Epidermal melanocyte (primary cell): ENCODE measurements around the gene ZNF536.
"Not testable (repeated sequence)": the region's sequence is repeated elsewhere in the genome, so short reads cannot be mapped to it uniquely, and the experiment has no call there.

Experiments
- DNase-seq: peaks from one replicate; pipeline ENCODE4 v3.0.0; 2011; ENCODE audit warnings: low spot score; ENCODE audit not compliant: insufficient read length

ZNF536 gene

DNA sequence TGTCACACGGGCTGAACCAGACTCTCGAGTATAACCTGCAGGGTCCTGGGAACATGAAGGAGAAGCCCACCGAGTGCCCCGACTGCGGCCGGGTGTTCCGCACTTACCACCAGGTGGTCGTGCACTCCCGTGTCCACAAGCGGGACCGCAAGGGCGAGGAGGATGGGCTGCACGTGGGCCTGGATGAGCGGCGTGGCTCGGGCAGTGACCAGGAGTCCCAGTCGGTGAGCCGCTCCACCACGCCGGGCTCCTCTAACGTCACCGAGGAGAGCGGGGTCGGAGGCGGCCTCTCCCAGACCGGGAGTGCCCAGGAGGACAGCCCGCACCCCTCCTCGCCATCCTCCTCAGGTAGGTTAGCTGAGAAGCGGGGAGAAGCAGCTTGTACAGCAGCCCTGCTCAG, 73.2 kb downstream of the ZNF536 start:
- no peak for DNase-seq

DNA sequence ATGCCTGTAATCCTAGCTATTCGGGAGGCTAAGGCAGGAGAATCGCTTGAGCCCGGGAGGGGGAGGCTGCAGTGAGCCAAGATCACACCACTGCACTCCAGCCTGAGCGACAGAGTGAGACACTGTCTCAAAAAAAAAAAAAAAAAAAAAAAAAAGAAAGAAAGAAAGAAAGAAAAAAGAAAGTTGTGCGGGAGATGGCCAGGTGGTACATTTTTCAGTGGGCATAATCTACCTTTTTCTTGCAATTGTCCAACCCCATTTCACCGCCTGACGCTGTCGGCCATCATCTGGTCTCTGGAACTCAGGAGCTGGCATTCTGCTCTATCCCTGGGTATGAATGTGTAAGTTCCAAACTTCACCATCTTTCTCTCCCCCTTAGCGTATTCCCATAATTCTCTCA, 73.9 kb downstream of the ZNF536 start:
- DNase-seq: not testable (repeated sequence)

- DNase-seq: no peak
Observed at GRCh38 chr19:30446850-30447552, 74.8 kb downstream of the ZNF536 start.

DNA sequence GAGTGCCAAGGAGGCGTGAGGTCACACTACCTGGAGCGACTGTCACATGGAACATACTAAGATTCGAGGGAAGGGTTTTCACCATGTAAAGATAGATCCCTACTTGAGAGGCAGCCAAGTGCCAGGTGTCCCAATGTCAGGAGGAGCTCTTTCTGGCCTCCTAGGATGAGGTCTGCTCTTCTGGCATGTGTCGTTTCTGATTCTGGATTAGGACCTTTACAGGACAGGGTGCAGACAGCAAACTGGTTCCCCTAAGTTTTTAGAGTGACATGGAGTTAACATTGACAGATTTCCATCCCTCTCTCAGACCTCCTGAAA, 75.3 kb downstream of the ZNF536 start:
- DNase-seq: no peak

- no peak for DNase-seq
Observed at GRCh38 chr19:30448386-30449077, 76.3 kb downstream of the ZNF536 start.

- no peak for DNase-seq
Observed at GRCh38 chr19:30449078-30449590, 77.0 kb downstream of the ZNF536 start.

GRCh38 chr19:30449673-30450072, 77.5 kb downstream of the ZNF536 start:
- no peak for DNase-seq

DNA sequence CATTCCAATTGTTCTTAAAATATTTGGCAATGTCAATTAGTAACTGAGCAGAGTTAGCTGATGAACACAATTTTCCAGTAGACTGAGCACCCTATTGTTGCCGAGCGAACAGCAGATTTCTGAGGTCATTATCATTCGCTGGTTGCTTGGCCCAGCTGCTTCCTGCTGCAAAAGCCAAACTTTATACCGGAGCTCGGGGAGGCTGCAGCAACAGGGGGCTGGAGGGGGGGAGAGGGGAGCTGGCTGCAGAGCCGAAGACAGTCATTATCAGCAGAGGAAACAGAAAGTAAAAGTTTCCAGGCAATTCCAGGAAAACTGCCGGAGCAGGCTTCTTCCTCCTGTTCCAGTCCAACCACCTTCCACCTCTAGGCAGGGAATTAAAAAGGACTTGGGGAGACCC, 77.9 kb downstream of the ZNF536 start:
- peak; percentile 76 for DNase-seq

- DNase-seq: peak; percentile 21
Observed at GRCh38 chr19:30450835-30451321, 78.7 kb downstream of the ZNF536 start.

GRCh38 chr19:30452931-30453330, 80.7 kb downstream of the ZNF536 start:
- no peak for DNase-seq

GRCh38 chr19:30453743-30454142, 81.6 kb downstream of the ZNF536 start:
- DNase-seq: no peak

DNA sequence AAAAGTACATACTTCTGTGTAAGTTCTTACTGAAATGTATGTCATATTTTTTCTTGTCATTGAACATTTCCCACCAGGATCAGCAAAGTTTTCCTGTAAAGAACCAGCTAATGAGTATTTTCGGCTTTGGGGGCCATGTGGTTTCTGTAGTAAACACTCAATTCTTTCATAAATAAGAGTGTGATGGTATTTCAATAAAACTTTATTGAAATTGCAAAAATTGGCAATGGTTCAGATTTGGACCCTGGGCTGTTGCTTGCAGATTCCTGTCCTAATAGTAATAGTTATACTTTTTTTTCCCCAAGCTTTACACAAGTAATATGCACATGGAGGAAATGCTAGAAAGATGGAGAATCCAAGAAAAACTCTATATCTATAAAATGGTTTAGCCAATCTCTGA, 83.7 kb downstream of the ZNF536 start:
- no peak for DNase-seq

GRCh38 chr19:30457484-30457883, 85.3 kb downstream of the ZNF536 start:
- DNase-seq: no peak

DNA sequence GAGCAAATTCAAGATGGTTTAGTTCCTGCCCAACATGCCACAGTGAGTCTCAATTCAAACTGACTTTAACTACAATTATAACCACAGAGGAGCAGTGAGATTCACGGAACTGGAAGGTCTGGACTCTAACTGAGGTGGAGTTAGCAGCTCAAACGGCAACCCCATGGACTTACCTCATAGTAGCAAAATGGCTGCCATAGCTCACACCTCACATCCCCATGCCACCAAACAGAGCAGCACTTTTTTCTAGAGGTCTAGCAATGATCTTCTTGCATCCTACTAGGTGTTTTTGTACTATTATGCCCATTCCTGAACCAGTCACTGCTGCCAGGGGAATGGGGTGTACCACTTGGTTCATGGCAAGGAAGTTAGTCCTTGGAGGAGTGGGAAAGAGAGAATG, 87.7 kb downstream of the ZNF536 start:
- DNase-seq: no peak

- DNase-seq: no peak
Observed at GRCh38 chr19:30464162-30464561, 92.0 kb downstream of the ZNF536 start.

GRCh38 chr19:30466598-30466997, 94.4 kb downstream of the ZNF536 start:
- not testable (repeated sequence) for DNase-seq

DNA sequence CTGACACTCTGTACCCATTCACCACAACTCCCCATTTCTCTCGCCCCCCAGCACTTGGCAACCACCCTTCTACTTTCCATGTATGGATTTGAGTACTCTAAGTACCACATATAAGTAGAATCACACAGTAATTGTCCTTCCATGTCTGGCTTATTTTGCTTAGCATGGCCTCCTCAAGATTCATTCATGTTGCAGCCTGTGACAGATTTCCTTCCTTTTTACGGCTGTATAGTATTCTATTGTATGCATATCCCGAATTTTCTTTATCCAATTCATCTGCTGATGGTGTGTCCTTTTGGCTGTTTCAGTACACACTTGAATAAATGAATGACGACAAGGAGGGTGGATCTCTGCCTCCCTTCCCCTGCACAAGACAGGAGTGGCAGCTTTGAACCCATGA, 95.1 kb downstream of the ZNF536 start:
- no peak for DNase-seq

DNA sequence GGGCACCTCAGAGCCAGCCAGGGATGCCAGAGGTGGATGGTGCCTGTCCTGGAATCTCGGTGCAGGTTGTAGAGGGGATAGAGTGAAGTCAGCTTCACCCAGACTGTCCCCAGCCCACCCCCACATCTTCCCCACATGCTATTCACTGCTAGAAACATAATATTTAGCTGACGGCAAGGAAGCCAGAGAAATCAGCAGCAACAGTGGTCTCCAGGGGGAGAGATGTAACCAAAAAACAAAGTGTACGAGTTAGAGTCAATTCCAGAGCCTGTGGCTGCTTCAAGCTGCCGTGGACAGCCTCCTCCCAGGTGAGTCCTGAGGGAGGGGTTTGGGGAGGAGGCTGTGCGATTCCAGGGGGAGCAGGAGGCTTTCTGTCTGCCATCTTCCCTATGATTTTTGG, 97.6 kb downstream of the ZNF536 start:
- DNase-seq: no peak

- DNase-seq: no peak
Observed at GRCh38 chr19:30471441-30471840, 99.3 kb downstream of the ZNF536 start.

DNA sequence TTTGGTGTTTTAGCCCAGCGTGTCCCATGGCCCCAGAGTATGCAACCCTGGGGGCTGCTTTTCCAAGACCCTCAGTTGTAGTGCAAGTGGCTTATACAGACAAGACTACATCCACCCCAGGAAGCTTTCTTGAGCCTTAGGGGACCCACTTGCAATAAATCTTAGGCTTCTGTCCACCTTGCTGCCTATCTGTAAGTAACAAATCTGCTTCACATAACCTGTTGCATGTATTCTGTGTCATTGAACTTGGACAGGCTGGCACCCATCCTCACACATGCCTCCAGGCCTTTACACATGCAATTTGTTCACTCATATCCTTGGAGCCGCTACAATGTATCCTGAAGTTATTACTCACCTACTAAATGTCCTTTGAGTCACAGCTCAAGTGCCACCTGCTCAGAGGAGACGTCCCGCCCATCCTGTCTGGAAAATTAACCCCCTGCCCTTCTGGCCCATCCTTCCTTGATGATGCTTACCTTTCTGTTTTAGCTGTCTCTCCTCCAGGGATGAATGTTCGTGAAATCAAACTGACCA, 101.2 kb downstream of the ZNF536 start:
- DNase-seq: no peak

DNA sequence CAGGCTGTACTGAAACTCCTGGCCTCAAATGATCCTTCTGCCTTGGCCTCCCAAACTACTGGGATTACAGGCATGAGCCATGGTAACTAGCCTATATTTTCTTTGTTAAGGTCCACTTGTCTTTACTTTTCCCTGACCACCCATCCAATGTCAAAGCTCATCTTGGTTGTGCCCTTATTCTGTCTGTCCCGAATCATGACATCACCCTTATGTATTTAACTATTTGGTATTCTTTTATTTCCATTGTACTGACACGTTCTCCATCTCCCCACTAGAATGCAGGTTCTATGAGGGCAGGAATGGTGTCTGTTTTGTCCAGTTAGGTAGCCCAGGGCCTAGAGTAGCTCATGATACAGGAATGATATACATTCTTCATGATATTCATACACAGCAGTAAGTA, 104.8 kb downstream of the ZNF536 start:
- DNase-seq: no peak

DNA sequence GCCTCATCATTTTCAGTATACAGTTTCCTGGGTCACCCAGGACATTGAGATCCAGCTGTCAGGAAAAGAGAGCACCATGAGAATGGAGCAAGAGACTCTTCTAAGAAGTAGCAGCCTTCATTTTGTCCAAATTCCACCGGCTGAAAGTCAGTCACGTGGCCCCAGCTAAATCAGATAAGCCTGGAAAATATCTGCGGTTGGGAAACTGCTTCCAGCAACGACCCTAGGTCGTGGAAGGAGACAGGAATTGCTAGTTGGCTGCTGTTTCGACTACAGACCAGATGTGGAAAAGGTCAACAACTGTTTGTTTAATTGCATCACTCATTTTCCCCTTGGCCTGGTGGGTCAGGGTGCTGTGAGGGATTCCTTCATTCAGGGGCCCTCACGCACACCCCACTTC, 107.0 kb downstream of the ZNF536 start:
- DNase-seq: no peak

GRCh38 chr19:30480097-30480496, 107.9 kb downstream of the ZNF536 start:
- no peak for DNase-seq
